Duodenal mucosa (tissue), 2 donors: ENCODE data around the gene ASIC3.
"Not testable (repeated sequence)": the region's sequence is repeated elsewhere in the genome, so short reads cannot be mapped to it uniquely, and the experiment has no call there.

Experiments
- H3K27ac ChIP-seq: one replicate; pipeline ENCODE4 v1.7.0; 2013; ENCODE audit warnings: low read depth, low read length
- H3K27me3 ChIP-seq, 2 donors: one replicate each; pipeline ENCODE4 v1.7.0; 2013; ENCODE audit warnings: low read length in 2 of 2, control low read depth in 1 of 2; ENCODE audit not compliant: insufficient read depth in 2 of 2, control insufficient read depth in 1 of 2
- H3K36me3 ChIP-seq, 2 donors: one replicate each; pipeline ENCODE4 v1.7.0; 2013; ENCODE audit warnings: low read length in 2 of 2, control low read depth in 1 of 2; ENCODE audit not compliant: insufficient read depth in 2 of 2, control insufficient read depth in 1 of 2
- H3K4me1 ChIP-seq, 2 donors: one replicate each; pipeline ENCODE4 v1.7.0; 2013; ENCODE audit warnings: low read length in 2 of 2, control low read depth in 1 of 2; ENCODE audit not compliant: insufficient read depth in 2 of 2, control insufficient read depth in 1 of 2
- H3K4me3 ChIP-seq, 2 donors: one replicate each; pipeline ENCODE4 v1.7.0; 2013; ENCODE audit warnings: low read length in 2 of 2, low read depth in 1 of 2
- H3K9ac ChIP-seq, 2 donors: one replicate each; pipeline ENCODE4 v1.7.0; 2013; ENCODE audit warnings: low read length in 2 of 2, low read depth in 1 of 2
- H3K9me3 ChIP-seq, 2 donors: one replicate each; pipeline ENCODE4 v1.7.0; 2013; ENCODE audit warnings: low read length in 2 of 2, control low read depth in 1 of 2; ENCODE audit not compliant: control insufficient read depth in 1 of 2

The ASIC3 gene

DNA sequence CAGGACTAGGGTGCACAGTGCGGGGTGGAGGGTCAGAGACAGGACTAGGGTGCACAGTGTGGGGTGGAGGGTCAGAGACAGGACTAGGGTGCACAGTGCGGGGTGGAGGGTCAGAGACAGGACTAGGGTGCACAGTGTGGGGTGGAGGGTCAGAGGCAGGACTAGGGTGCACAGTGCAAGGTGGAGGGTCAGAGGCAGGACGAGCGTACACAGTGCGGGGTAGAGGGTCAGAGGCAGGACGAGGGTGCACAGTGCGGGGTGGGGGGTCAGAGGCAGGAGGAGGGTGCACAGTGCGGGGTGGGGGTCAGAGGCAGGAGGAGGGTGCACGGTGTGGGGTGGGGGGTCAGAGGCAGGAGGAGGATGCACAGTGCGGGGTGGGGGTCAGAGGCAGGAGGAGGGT lies 4.9 kb upstream of the ASIC3 start:
- not testable (repeated sequence) for H3K9me3 ChIP-seq, H3K4me3 ChIP-seq, H3K9ac ChIP-seq, H3K27ac ChIP-seq, H3K27me3 ChIP-seq
- Histone ChIP-seq H3K4me1 (peaks cover 9 to 12% of the 10 kb centered on the region in 2 donors), H3K36me3 (peaks cover 0 to 20% of the 10 kb centered on the region in 2 donors)

DNA sequence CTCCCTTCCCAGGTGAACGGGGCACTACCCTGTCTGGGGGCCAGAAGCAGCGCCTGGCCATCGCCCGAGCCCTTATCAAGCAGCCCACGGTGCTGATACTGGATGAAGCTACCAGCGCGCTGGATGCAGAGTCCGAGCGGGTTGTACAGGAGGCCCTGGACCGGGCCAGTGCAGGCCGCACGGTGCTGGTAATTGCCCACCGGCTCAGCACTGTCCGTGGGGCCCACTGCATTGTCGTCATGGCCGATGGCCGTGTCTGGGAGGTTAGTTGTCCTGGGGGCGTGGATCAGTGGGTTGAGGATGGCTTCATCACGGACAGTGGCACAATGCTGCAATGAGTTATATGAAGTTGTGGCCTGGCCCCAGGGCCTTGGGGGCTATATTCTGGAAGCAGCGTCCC lies 4.4 kb upstream of the ASIC3 start:
- H3K27me3 ChIP-seq, result no peaks in the 10 kb centered on the region
- peaks cover 7 to 8% of the 10 kb centered on the region in 2 donors for H3K4me1 ChIP-seq
- no peak overlapping the region for H3K9ac ChIP-seq
- H3K36me3 ChIP-seq, result peaks cover 0 to 20% of the 10 kb centered on the region in 2 donors
- H3K4me3 ChIP-seq, result no peak overlapping the region
- no peak overlapping the region for H3K27ac ChIP-seq
- H3K9me3 ChIP-seq, result no peaks in the 10 kb centered on the region

DNA sequence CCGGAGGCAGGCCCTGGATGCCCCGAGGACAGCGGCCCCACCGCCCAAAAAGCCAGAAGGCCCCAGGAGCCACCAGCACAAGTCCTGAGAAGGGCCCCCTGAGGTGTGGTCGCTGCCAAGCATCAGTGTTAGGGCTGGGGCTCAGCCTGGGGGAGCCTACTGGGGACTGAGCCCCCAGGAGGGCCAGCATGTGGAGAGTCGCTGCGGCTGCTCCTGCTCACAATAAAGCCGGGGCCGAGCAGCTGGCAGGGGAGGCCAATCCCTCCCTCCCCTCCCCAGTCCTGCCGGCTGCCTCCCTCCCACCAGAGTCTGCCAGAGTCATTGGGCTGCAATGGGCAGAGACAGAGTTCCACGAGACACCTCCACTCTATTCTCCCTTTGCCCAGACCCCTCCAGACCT lies 3.1 kb upstream of the ASIC3 start:
- H3K4me3 ChIP-seq, result no peak overlapping the region
- H3K4me1 ChIP-seq, result no peaks in the 10 kb centered on the region
- no peak overlapping the region for H3K27ac ChIP-seq
- peaks cover 0 to 20% of the 10 kb centered on the region in 2 donors for H3K36me3 ChIP-seq
- H3K9me3 ChIP-seq, result no peaks in the 10 kb centered on the region
- H3K27me3 ChIP-seq, result no peaks in the 10 kb centered on the region
- no peak overlapping the region for H3K9ac ChIP-seq

DNA sequence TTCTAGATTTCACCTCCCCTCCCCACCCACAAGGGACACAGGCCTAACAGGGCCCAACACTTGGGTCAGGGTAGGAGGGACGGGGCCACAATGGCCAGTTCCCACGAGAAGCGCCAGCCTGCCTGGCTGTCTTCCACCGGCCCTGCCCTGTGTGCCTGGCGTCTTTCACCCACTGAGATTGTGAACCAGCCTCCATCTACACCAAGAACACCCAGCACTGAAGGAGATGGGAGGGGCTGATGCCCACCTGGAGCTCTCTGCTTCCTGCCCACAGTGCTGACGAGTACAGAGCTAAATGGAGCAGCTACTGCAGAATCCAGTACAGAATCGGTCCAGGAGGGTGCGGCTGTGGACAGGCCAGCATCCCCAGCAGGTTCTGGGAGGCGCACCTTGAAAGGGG lies 2.4 kb upstream of the ASIC3 start:
- Histone ChIP-seq H3K4me1 (no peaks in the 10 kb centered on the region), H3K4me3 (no peak overlapping the region), H3K9me3 (no peaks in the 10 kb centered on the region), H3K9ac (no peak overlapping the region), H3K27ac (no peak overlapping the region), H3K27me3 (no peaks in the 10 kb centered on the region), H3K36me3 (peaks cover 0 to 20% of the 10 kb centered on the region in 2 donors)

DNA sequence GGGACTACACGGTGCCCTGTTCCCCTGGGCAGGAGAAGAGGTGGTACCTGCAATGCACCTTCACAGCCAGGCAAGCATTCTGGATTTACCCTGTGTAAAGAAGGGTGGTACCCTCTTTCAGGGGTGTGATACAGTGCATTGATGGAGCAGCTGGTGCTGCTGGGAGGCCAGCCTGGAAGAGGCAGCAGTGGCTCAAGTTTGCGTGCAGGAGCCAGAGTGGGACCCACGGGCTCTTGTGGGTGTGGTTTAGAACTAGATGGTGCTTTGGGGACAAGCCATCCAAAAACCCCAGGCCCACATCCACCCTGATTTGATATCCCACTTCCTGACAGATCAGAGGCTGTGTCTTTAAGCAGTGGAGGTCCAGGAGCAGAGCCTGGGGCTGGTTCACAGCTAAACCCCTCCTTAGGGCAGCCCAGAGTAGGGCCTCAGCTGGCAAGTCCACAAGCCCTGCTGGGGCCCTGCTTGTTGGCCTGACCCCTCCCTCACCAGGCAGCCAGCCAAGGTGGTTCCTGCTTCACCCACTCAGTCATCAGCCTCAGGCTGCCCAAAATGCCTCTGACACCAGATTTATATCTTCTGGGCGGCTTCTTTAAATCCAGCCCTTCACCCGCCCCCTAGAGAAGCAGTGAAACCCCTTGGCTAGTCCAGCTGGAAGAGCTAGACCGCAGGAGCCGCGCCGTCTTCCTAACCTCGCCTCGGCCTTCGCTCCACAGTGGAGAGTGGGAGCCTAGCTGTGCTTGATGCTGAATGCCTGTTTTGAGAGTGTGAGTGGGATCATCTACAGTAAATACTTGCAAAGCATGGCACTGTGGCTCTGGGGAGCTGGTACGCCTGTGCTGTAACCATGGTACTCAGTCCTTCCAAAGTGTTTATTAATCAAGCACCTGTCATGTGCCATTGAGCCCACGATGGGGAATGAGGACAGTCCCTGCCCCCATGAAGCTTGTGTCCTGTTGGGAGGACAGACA lies 1.4 kb upstream of the ASIC3 start:
- H3K4me3 ChIP-seq, result no peak overlapping the region
- no peaks in the 10 kb centered on the region for H3K4me1 ChIP-seq
- H3K9me3 ChIP-seq, result no peaks in the 10 kb centered on the region
- H3K36me3 ChIP-seq, result peaks cover 0 to 19% of the 10 kb centered on the region in 2 donors
- H3K27me3 ChIP-seq, result no peaks in the 10 kb centered on the region
- H3K27ac ChIP-seq, result no peak overlapping the region
- no peak overlapping the region for H3K9ac ChIP-seq

DNA sequence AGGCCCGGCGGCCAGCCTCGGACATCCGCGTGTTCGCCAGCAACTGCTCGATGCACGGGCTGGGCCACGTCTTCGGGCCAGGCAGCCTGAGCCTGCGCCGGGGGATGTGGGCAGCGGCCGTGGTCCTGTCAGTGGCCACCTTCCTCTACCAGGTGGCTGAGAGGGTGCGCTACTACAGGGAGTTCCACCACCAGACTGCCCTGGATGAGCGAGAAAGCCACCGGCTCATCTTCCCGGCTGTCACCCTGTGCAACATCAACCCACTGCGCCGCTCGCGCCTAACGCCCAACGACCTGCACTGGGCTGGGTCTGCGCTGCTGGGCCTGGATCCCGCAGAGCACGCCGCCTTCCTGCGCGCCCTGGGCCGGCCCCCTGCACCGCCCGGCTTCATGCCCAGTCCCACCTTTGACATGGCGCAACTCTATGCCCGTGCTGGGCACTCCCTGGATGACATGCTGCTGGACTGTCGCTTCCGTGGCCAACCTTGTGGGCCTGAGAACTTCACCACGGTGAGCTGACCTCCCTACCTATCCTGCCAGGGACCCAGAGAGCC lies 656 bp downstream of the ASIC3 start:
- no peak overlapping the region for H3K4me3 ChIP-seq
- H3K9me3 ChIP-seq, result no peaks in the 10 kb centered on the region
- no peak overlapping the region for H3K9ac ChIP-seq
- no peaks in the 10 kb centered on the region for H3K27me3 ChIP-seq
- peaks cover 0 to 11% of the 10 kb centered on the region in 2 donors for H3K36me3 ChIP-seq
- H3K27ac ChIP-seq, result no peak overlapping the region
- no peaks in the 10 kb centered on the region for H3K4me1 ChIP-seq

DNA sequence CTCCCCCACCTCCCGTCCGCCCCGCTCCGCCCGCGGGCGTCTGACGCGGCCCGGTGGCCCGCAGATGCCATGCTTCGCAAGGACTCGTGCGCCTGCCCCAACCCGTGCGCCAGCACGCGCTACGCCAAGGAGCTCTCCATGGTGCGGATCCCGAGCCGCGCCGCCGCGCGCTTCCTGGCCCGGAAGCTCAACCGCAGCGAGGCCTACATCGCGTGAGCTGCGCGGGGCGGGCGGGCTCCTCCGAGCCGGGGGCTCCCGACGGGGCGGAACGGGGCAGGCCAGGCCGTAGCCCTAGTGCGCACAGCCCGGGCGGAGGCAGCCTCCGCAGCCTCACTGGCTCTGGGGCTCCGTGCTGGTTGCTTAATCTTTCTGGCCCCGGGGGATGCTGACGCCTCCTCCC lies 2.8 kb downstream of the ASIC3 start:
- H3K4me3 ChIP-seq, result no peak overlapping the region
- H3K36me3 ChIP-seq, result peaks cover 0 to 3% of the 10 kb centered on the region in 2 donors
- H3K9me3 ChIP-seq, result no peaks in the 10 kb centered on the region
- no peaks in the 10 kb centered on the region for H3K27me3 ChIP-seq
- H3K9ac ChIP-seq, result no peak overlapping the region
- no peak overlapping the region for H3K27ac ChIP-seq
- H3K4me1 ChIP-seq, result no peaks in the 10 kb centered on the region

DNA sequence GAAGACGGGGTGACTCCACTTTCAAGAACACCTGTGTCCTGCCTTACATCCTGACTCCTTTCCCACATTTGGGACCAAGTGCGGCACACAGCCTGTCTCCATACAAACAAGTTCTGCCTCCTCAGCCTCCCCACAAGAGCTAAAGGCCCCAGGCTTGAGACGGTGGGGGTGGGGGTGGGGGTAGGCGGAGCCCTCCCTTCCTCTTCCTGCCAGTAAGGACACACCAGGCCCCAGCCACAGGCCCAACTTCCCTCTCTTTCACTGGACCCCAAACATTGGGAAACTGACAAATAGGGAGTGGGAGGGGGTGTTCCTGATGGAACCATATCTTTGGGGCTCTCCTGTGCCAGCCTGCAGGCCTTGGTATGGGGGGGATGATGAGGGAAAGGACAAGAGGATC lies 4.8 kb downstream of the ASIC3 start:
- no peak overlapping the region for H3K4me3 ChIP-seq

DNA sequence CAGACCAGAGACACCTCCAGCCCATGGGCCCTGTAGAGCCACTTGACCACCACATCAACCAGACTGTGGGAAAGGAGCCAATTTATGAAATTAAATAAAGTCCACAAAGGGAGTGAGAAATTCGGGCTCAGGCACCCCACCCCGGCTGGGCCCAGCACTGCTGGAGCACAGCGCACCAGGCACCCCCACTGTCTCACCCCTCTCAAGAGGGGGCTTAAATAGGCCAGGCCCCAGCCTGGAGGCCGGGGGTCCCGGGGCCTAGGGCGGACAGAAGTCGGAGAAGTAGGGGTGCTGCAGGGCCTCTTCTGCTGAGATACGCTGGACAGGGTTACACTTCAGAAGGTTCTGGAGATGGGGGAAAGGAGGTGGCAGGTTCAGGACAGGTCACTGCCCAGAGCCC lies 5.4 kb downstream of the ASIC3 start:
- Histone ChIP-seq H3K27me3 (no peaks in the 10 kb centered on the region), H3K9ac (no peak overlapping the region), H3K4me3 (no peak overlapping the region), H3K27ac (no peak overlapping the region), H3K9me3 (no peaks in the 10 kb centered on the region), H3K36me3 (no peaks in the 10 kb centered on the region), H3K4me1 (peaks cover 15 to 18% of the 10 kb centered on the region in 2 donors)

More for the DNA sequence above, 4.8 kb downstream of the ASIC3 start:
- H3K27me3 ChIP-seq, result no peaks in the 10 kb centered on the region
- no peaks in the 10 kb centered on the region for H3K9me3 ChIP-seq
- no peak overlapping the region for H3K9ac ChIP-seq
- H3K27ac ChIP-seq, result no peak overlapping the region
- H3K36me3 ChIP-seq, result no peaks in the 10 kb centered on the region
- peaks cover 9 to 12% of the 10 kb centered on the region in 2 donors for H3K4me1 ChIP-seq

DNA sequence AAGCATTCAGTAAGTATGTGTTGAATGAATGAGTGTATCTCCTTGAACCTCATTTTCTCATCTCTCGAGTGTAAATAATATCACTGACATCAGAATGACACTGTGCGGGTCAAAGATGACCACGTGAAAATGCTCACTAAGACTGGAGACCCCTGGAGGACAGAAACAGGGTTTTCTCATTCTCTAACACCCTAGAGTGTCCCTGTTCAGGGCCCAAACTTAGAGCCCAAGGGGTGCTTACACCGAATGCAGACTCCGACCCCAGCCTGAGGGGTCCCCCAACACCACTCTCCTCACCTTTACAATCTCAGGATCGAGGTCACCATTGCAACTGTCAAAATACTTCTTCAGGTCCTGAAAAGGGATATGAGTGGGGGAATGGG lies 7.9 kb downstream of the ASIC3 start:
- no peaks in the 10 kb centered on the region for H3K36me3 ChIP-seq
- no peaks in the 10 kb centered on the region for H3K27me3 ChIP-seq
- H3K27ac ChIP-seq, result no peak overlapping the region
- no peak overlapping the region for H3K9ac ChIP-seq
- H3K4me3 ChIP-seq, result no peak overlapping the region
- H3K4me1 ChIP-seq, result peaks cover 31 to 37% of the 10 kb centered on the region in 2 donors
- H3K9me3 ChIP-seq, result no peaks in the 10 kb centered on the region
